ENCODE results near the gene UCN2. TPM values are rescaled to one million over a fixed set of nuclear protein-coding genes. Genes with fewer than 3 reads are reported as not detected.

The UCN2 gene
- total and polyA plus RNA-seq, 9 of the 15 experiments (the other 6 are each of a cell fraction or from before 2014, with no cell fraction given) = 0.08 to 0.11 TPM; not detected in 7

- in situ Hi-C loops (cut with MboI) = no loop called here
- Histone ChIP-seq H4K20me1 (replicated peaks; ENCODE audit: control insufficient read depth, insufficient read depth, low read length) (no peaks in the 10 kb centered on the region; the same call in 1 of the 2 replicates), H3K4me1 (replicated peaks in 1 of 2; ENCODE audit: control insufficient read depth in 2 of 2, insufficient read depth in 2 of 2, low read length in 2 of 2) (peaks cover 0 to 20% of the 10 kb centered on the region in 2 experiments; a peak in 2 of 5 replicates), H3K4me3 (no peak overlapping the region), H3K4me2 (ENCODE audit: insufficient read depth, low read length) (no peak overlapping the region), H3K36me3 (ENCODE audit: control insufficient read depth, insufficient read depth, low read length) (no peaks in the 10 kb centered on the region), H3K9me3 (replicated peaks; ENCODE audit: control insufficient read depth, insufficient read depth, low read depth, low read length) (no peaks in the 10 kb centered on the region), H3K27me3 (ENCODE audit: control insufficient read depth in 2 of 2, insufficient read depth in 2 of 2, low read length in 2 of 2) (peaks cover 0 to 31% of the 10 kb centered on the region in 2 experiments; a peak in 3 of 5 replicates), H3K79me2 (ENCODE audit: control insufficient read depth, insufficient read depth, low read length) (no peaks in the 10 kb centered on the region), H3K27ac (ENCODE audit: extremely low read depth, low read depth, low read length) (no peak overlapping the region), H3K9ac (ENCODE audit: insufficient read depth in 1 of 2, low read depth in 2 of 2, low read length in 2 of 2) (peak overlapping the region in 1 of 2 experiments; percentile 40; a peak in 1 of 4 replicates), H2AFZ (ENCODE audit: low read depth, low read length) (no peak overlapping the region), H3K9me1 (ENCODE audit: control insufficient read depth, insufficient read depth, low read length) (no peaks in the 10 kb centered on the region)
- FAIRE-seq (no peak), DNase-seq (ENCODE audit: extremely low read depth in 1 of 4, low spot score in 3 of 4) (no peak), ATAC-seq (no peak)
- no TSS peak for BruUV-seq (replicated peaks)
- CTCF ChIA-PET (ENCODE audit: low intra/inter-chr PET ratio) = no interaction called here
- 39% methylated on average over 9 of the region's 11 CpGs for WGBS (ENCODE audit: insufficient coverage, low coverage, missing lambda C conversion rate)
- intact Hi-C loops (cut with micrococcal nuclease) = no loop called here
- POLR2A ChIA-PET = interaction anchor here (0.6 to 1.2 kb wide), 2 partner anchors 9 to 34 kb away, joined by 3 to 4 read pairs; no protein-coding TSS in a partner anchor
- TF ChIP-seq NCOA1 (IDR thresholded peaks at IDR 0.05; ENCODE audit: low read depth) (no peak), NFE2L1 (tag; IDR thresholded peaks at IDR 0.05; ENCODE audit: borderline replicate concordance, low read depth) (no peak), MCM7 (IDR thresholded peaks at IDR 0.05) (no peak), DDX20 (tag; IDR thresholded peaks at IDR 0.05; ENCODE audit: low read depth) (no peak), DACH1 (IDR thresholded peaks at IDR 0.05; ENCODE audit: partially characterized antibody) (no peak), PATZ1 (CRISPR knock-in tag; IDR thresholded peaks at IDR 0.05; ENCODE audit: borderline replicate concordance) (no peak), ZNF318 (IDR thresholded peaks at IDR 0.05; ENCODE audit: borderline replicate concordance in 1 of 2, low read depth in 1 of 2) (no peak)
Measured at GRCh38 chr3:48587686-48588085, 24.1 kb upstream of the UCN2 start.

All from K562 (cell line).